Neuronal stem cell (in vitro differentiated cells): Measurements from ENCODE around the gene KLHDC7B.

ENCODE experiments used
- DNase-seq: peaks from one replicate; pipeline ENCODE4 v3.0.0-alpha.2; 2013; ENCODE audit warnings: low spot score
- H2AFZ ChIP-seq: one replicate; pipeline ENCODE4 v1.6.1; 2013; ENCODE audit warnings: mild to moderate bottlenecking, low read length, inconsistent platforms
- H2AK5ac ChIP-seq: 2 replicates; pipeline ENCODE4 v1.6.1; 2013; ENCODE audit warnings: low read depth, mild to moderate bottlenecking, inconsistent platforms, low read length, moderate library complexity, mixed read lengths
- H2BK120ac ChIP-seq: 2 replicates; pipeline ENCODE4 v1.6.1; 2013; ENCODE audit warnings: low read depth, mild to moderate bottlenecking, inconsistent platforms, low read length, moderate library complexity, mixed read lengths
- H2BK12ac ChIP-seq: one replicate; pipeline ENCODE4 v1.6.1; 2013; ENCODE audit warnings: low read length, inconsistent platforms
- H2BK15ac ChIP-seq: 2 replicates; pipeline ENCODE4 v1.6.1; 2013; ENCODE audit warnings: mild to moderate bottlenecking, low read length, inconsistent platforms, mixed read lengths
- H2BK5ac ChIP-seq: one replicate; pipeline ENCODE4 v1.6.1; 2013; ENCODE audit warnings: inconsistent platforms, mild to moderate bottlenecking, low read length, moderate library complexity
- H3K14ac ChIP-seq: one replicate; pipeline ENCODE4 v1.6.1; 2013; ENCODE audit warnings: low read length, inconsistent platforms
- H3K18ac ChIP-seq: 2 replicates; pipeline ENCODE4 v1.6.1; 2013; ENCODE audit warnings: low read length, inconsistent platforms
- H3K23ac ChIP-seq: 2 replicates; pipeline ENCODE4 v1.6.1; 2013; ENCODE audit warnings: low read depth, mild to moderate bottlenecking, mixed read lengths, low read length, inconsistent platforms; ENCODE audit not compliant: poor library complexity
- H3K27ac ChIP-seq: replicated peaks from 3 replicates; pipeline ENCODE4 v1.5.1; 2013; ENCODE audit warnings: low read length, inconsistent platforms
- H3K27me3 ChIP-seq, 3 experiments: 2 replicates each; pipeline ENCODE4 v1.6.1; 2013; ENCODE audit warnings: low read length in 3 of 3, mild to moderate bottlenecking in 2 of 3, inconsistent platforms in 1 of 3, low read depth in 1 of 3, mixed read lengths in 1 of 3, moderate library complexity in 1 of 3; ENCODE audit not compliant: control insufficient read depth in 3 of 3, insufficient read depth in 3 of 3
- H3K36me3 ChIP-seq, 2 donors: replicated peaks in 1 of 2; 2 replicates each; pipeline ENCODE4 v1.6.1; 2013; ENCODE audit warnings: low read length in 2 of 2; ENCODE audit not compliant: control insufficient read depth in 2 of 2, insufficient read depth in 2 of 2
- H3K4ac ChIP-seq: 2 replicates; pipeline ENCODE4 v1.6.1; 2013; ENCODE audit warnings: inconsistent platforms, mild to moderate bottlenecking, low read length, moderate library complexity
- H3K4me1 ChIP-seq, 2 donors: 1 replicate in 1 of 2; 2 replicates in 1 of 2; pipeline ENCODE4 v1.6.1; 2013; ENCODE audit warnings: low read length in 2 of 2, low read depth in 1 of 2; ENCODE audit not compliant: control insufficient read depth in 2 of 2, insufficient read depth in 1 of 2
- H3K4me2 ChIP-seq: one replicate; pipeline ENCODE4 v1.6.1; 2013; ENCODE audit warnings: mild to moderate bottlenecking, low read length, inconsistent platforms; ENCODE audit not compliant: insufficient read depth, poor library complexity, severe bottlenecking
- H3K4me3 ChIP-seq, 2 donors: 2 replicates each; pipeline ENCODE4 v1.5.1; 2013; ENCODE audit warnings: low read length in 2 of 2, mild to moderate bottlenecking in 2 of 2, inconsistent platforms in 1 of 2, moderate library complexity in 1 of 2
- H3K79me1 ChIP-seq: one replicate; pipeline ENCODE4 v1.6.1; 2013; ENCODE audit warnings: low read depth, mild to moderate bottlenecking, inconsistent platforms, low read length, moderate library complexity
- H3K9ac ChIP-seq: one replicate; pipeline ENCODE4 v1.6.1; 2013; ENCODE audit warnings: mild to moderate bottlenecking, low read depth, low read length, inconsistent platforms; ENCODE audit not compliant: poor library complexity
- H3K9me3 ChIP-seq, 2 donors: replicated peaks in 1 of 2; 2 replicates each; pipeline versions ENCODE3 to v1.6.1; 2013; ENCODE audit warnings: low read length in 2 of 2, mild to moderate bottlenecking in 2 of 2, inconsistent platforms in 1 of 2, low read depth in 1 of 2, mixed read lengths in 1 of 2, moderate library complexity in 1 of 2; ENCODE audit not compliant: control insufficient read depth in 2 of 2, insufficient read depth in 1 of 2
- H4K8ac ChIP-seq: one replicate; pipeline ENCODE4 v1.6.1; 2013; ENCODE audit warnings: low read depth, mild to moderate bottlenecking, inconsistent platforms, low read length, moderate library complexity
- H4K91ac ChIP-seq: one replicate; pipeline ENCODE4 v1.6.1; 2013; ENCODE audit warnings: low read length, low read depth, mild to moderate bottlenecking, inconsistent platforms; ENCODE audit not compliant: poor library complexity
- WGBS, 2 donors: extraction: QIAGEN DNeasy Blood & Tissue Kit; methylation state at CpG; one replicate each; pipeline ENCODE4 v1.1.7; 2013; ENCODE audit warnings: missing lambda C conversion rate in 2 of 2, mixed read lengths in 1 of 2; ENCODE audit not compliant: insufficient read length in 2 of 2, insufficient replicate concordance in 1 of 2; ENCODE audit errors: extremely low coverage in 2 of 2; 5-methylcytosine and 5-hydroxymethylcytosine counted together

KLHDC7B gene

GRCh38 chr22:50506611-50507420, 38.9 kb upstream of the KLHDC7B start:
- peaks cover 19% of the 10 kb centered on the region for H3K79me1 ChIP-seq
- H4K8ac ChIP-seq, result peak overlapping the region; percentile 48
- no CpG with 5 or more reads among the region's 21 CpGs for WGBS, 2 donors
- H3K4me2 ChIP-seq, result peak overlapping the region; percentile 77
- H2BK120ac ChIP-seq, result no peak overlapping the region
- H3K9me3 ChIP-seq, result no peaks in the 10 kb centered on the region
- peak overlapping the region; percentile 73 for H3K23ac ChIP-seq
- peak overlapping the region; percentile 97 for H3K18ac ChIP-seq
- H3K27me3 ChIP-seq, result no peaks in the 10 kb centered on the region
- no peak overlapping the region for H4K91ac ChIP-seq
- H3K4ac ChIP-seq, result no peak overlapping the region
- H3K14ac ChIP-seq, result peak overlapping the region; percentile 98
- H3K4me3 ChIP-seq, result peak overlapping the region; percentile 69 to 97
- DNase-seq, result no peak
- H3K4me1 ChIP-seq, result peaks cover 9 to 12% of the 10 kb centered on the region in 2 donors
- H2AFZ ChIP-seq, result peak overlapping the region; percentile 99
- H2BK12ac ChIP-seq, result peak overlapping the region; percentile 73
- peak overlapping the region; percentile 3 for H2BK15ac ChIP-seq
- H2BK5ac ChIP-seq, result peak overlapping the region; percentile 56
- H2AK5ac ChIP-seq, result peak overlapping the region; percentile 71
- peaks cover 16 to 42% of the 10 kb centered on the region in 2 donors for H3K36me3 ChIP-seq
- peak overlapping the region; percentile 98 for H3K9ac ChIP-seq
- no peak overlapping the region for H3K27ac ChIP-seq

GRCh38 chr22:50507421-50507990, 38.2 kb upstream of the KLHDC7B start, which contains the start of gene LMF2:
Gene LMF2, minus strand, starts transcription at chr22:50507702. Its CDS starts 27 bp downstream, at chr22:50507675.
- H2AK5ac ChIP-seq, result peak within 1 kb of the TSS; percentile 71
- H3K9ac ChIP-seq, result peak within 1 kb of the TSS; percentile 100
- H2BK5ac ChIP-seq, result peak within 1 kb of the TSS; percentile 75
- H3K79me1 ChIP-seq, result peaks cover 22% of the 10 kb centered on the region
- peak within 1 kb of the TSS; percentile 77 for H3K4me2 ChIP-seq
- no peaks in the 10 kb centered on the region for H3K9me3 ChIP-seq
- H3K27me3 ChIP-seq, result peaks cover 0 to 2% (median 0%) of the 10 kb centered on the region in 3 experiments
- no CpG with 5 or more reads among the region's 62 CpGs for WGBS, 2 donors
- H2BK12ac ChIP-seq, result peak within 1 kb of the TSS; percentile 94
- H2BK120ac ChIP-seq, result no peak within 1 kb of the TSS
- H2AFZ ChIP-seq, result peak within 1 kb of the TSS; percentile 99
- peak within 1 kb of the TSS; percentile 48 for H4K8ac ChIP-seq
- H3K18ac ChIP-seq, result peak within 1 kb of the TSS; percentile 100
- H3K23ac ChIP-seq, result peak within 1 kb of the TSS; percentile 98
- peak within 1 kb of the TSS; percentile 69 for H3K27ac ChIP-seq
- no peak within 1 kb of the TSS for H4K91ac ChIP-seq
- H3K4me1 ChIP-seq, result peaks cover 9 to 12% of the 10 kb centered on the region in 2 donors
- H3K4ac ChIP-seq, result peak within 1 kb of the TSS; percentile 93
- peaks cover 20 to 44% of the 10 kb centered on the region in 2 donors for H3K36me3 ChIP-seq
- peak within 1 kb of the TSS; percentile 3 for H2BK15ac ChIP-seq
- no peak for DNase-seq
- peak within 1 kb of the TSS; percentile 99 for H3K14ac ChIP-seq
- H3K4me3 ChIP-seq, result peak within 1 kb of the TSS; percentile 97 to 98

- H3K23ac ChIP-seq, result peak within 1 kb of the TSS; percentile 98
- no CpG with 5 or more reads among the region's 76 CpGs for whole genome bisulfite sequencing, 2 donors
- peak within 1 kb of the TSS; percentile 99 for H2AFZ ChIP-seq
- peak within 1 kb of the TSS; percentile 71 for H2AK5ac ChIP-seq
- peak; percentile 98 for DNase-seq
- H3K4me1 ChIP-seq, result peaks cover 9 to 12% of the 10 kb centered on the region in 2 donors
- peak within 1 kb of the TSS; percentile 97 to 98 for H3K4me3 ChIP-seq
- no peak within 1 kb of the TSS for H4K91ac ChIP-seq
- H3K14ac ChIP-seq, result peak within 1 kb of the TSS; percentile 99
- peak within 1 kb of the TSS; percentile 3 for H2BK15ac ChIP-seq
- H3K4ac ChIP-seq, result peak within 1 kb of the TSS; percentile 93
- peaks cover 16 to 44% of the 10 kb centered on the region in 2 donors for H3K36me3 ChIP-seq
- peaks cover 0 to 2% (median 0%) of the 10 kb centered on the region in 3 experiments for H3K27me3 ChIP-seq
- peak within 1 kb of the TSS; percentile 69 for H3K27ac ChIP-seq
- H3K18ac ChIP-seq, result peak within 1 kb of the TSS; percentile 100
- H3K9ac ChIP-seq, result peak within 1 kb of the TSS; percentile 100
- H3K9me3 ChIP-seq, result no peaks in the 10 kb centered on the region
- H2BK120ac ChIP-seq, result no peak within 1 kb of the TSS
- peak within 1 kb of the TSS; percentile 75 for H2BK5ac ChIP-seq
- peak within 1 kb of the TSS; percentile 77 for H3K4me2 ChIP-seq
- H3K79me1 ChIP-seq, result peaks cover 25% of the 10 kb centered on the region
- H2BK12ac ChIP-seq, result peak within 1 kb of the TSS; percentile 94
- peak within 1 kb of the TSS; percentile 48 for H4K8ac ChIP-seq
Measured at GRCh38 chr22:50507991-50508884, 37.5 kb upstream of the KLHDC7B start, which contains the start of gene NCAPH2. Gene NCAPH2, plus strand, starts transcription at chr22:50508224. Its CDS starts 114 bp downstream, at chr22:50508338.
